AG09319 (cell line): ENCODE measurements around the gene PNMA3.
"Not testable (repeated sequence)": the region's sequence is repeated elsewhere in the genome, so short reads cannot be mapped to it uniquely, and the experiment has no call there.

Experiments used
- DNase-seq: peaks from one replicate; pipeline ENCODE4 v3.0.0-alpha.2; 2010; ENCODE audit warnings: low read depth; ENCODE audit errors: extremely low read depth
- CTCF ChIP-seq: IDR thresholded peaks from 2 replicates; pipeline ENCODE4 v1.5.1; 2011; ENCODE audit warnings: low read depth, mild to moderate bottlenecking, inconsistent platforms, low read length, moderate library complexity

PNMA3 gene

GRCh38 chrX:153063315-153063714, 7.0 kb downstream of the PNMA3 start:
- DNase-seq: no peak
- TF ChIP-seq CTCF: no peak

GRCh38 chrX:153064061-153064460, 7.8 kb downstream of the PNMA3 start:
- TF ChIP-seq CTCF: no peak
- DNase-seq: no peak

- DNase-seq: no peak
- no peak for TF ChIP-seq CTCF
Observed at GRCh38 chrX:153065389-153065788, 9.1 kb downstream of the PNMA3 start.

GRCh38 chrX:153066402-153066801, 10.1 kb downstream of the PNMA3 start:
- not testable (repeated sequence) for DNase-seq

- not testable (repeated sequence) for DNase-seq
Observed at GRCh38 chrX:153071909-153072583, 15.8 kb downstream of the PNMA3 start, which contains the start of gene PNMA6A. Gene PNMA6A (plus strand): TSS chrX:153072454. CDS start chrX:153073063, 609 bp downstream.

- DNase-seq: not testable (repeated sequence)
Observed at GRCh38 chrX:153073331-153073730, 17.1 kb downstream of the PNMA3 start.

GRCh38 chrX:153074262-153074899, 18.1 kb downstream of the PNMA3 start:
- no peak for TF ChIP-seq CTCF
- no peak for DNase-seq

- DNase-seq: no peak
- TF ChIP-seq CTCF: no peak
Observed at GRCh38 chrX:153074935-153075334, 18.7 kb downstream of the PNMA3 start.

GRCh38 chrX:153075366-153075765, 19.1 kb downstream of the PNMA3 start:
- no peak for TF ChIP-seq CTCF
- DNase-seq: no peak

- DNase-seq: not testable (repeated sequence)
Observed at GRCh38 chrX:153077437-153078135, 21.3 kb downstream of the PNMA3 start.

- not testable (repeated sequence) for DNase-seq
Observed at GRCh38 chrX:153083238-153083923, 27.1 kb downstream of the PNMA3 start.
